Adipose tissue (tissue), 3 donors: ENCODE measurements around the gene BANP. TPM values are rescaled to one million over a fixed set of nuclear protein-coding genes. Genes with fewer than 3 reads are reported as not detected.
"Not testable (repeated sequence)": the region's sequence is repeated elsewhere in the genome, so short reads cannot be mapped to it uniquely, and the experiment has no call there.

Experiments
- H3K27ac ChIP-seq: one replicate; pipeline ENCODE4 v1.5.1; 2013; ENCODE audit warnings: low read depth, low read length
- WGBS, 3 donors: extraction: QIAGEN DNeasy Blood & Tissue Kit; methylation state at CpG; one replicate each; pipeline ENCODE4 v1.1.7; 2013; 5-methylcytosine and 5-hydroxymethylcytosine counted together
- polyA plus RNA-seq, 3 donors: library from polyadenylated mRNA; stranded (reverse); fragments of 200-250 nt; gene quantifications; one replicate each; pipeline ENCODE4 v1.2.3, GENCODE V29; 2013
- donor health status: healthy with polysubstance abuse.
- donor health status: Bipolar disorder and iron deficiency.
- donor health status: healthy.

BANP gene
- polyA plus RNA-seq, 3 donors, result 6.0 to 12.3 (median 11.7) TPM

DNA sequence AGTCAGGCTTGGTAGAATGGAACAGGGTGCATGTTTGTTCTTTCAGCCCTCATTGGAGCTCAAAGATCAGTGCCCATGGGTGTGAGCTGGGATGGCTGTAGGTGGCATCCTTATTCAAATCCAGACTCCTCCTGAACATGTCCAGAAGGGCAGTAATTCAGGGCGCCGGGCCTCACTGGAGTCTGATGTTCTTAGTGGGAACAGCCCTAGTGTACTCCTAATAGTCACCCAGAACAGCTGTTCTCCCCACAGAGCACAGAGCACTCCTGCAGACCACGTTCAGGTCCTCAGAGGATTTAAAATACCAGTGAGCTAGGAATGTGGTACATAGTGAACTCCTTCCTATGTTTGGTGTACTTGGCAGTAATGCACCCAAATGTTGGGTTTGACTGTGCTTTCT is 96.2 kb downstream of the BANP start:
- WGBS, 3 donors, result 90 to 97% (median 95%) methylated on average over 3 of the region's 3 CpGs
- H3K27ac ChIP-seq, result no peak overlapping the region

DNA sequence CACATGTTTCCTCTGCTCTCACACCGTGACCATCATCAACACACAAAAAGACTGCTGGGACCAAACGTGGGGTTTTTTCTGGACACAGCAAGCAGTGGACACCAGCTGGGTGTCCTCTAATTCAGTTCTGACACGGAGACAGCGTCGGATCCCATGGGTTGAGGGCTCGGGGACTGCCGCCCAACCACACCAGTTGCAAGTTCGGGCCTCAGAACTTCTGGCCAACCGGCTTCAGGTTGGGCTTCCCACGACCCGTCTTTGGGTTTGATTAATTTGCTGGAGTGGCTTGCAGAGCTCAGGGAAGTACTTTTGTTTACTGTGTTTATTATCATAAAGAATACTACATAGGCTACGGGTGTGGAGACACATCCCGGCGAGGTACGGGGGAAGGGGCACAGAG is 97.8 kb downstream of the BANP start:
- WGBS, 3 donors, result 72 to 86% (median 85%) methylated on average over 15 of the region's 15 CpGs

DNA sequence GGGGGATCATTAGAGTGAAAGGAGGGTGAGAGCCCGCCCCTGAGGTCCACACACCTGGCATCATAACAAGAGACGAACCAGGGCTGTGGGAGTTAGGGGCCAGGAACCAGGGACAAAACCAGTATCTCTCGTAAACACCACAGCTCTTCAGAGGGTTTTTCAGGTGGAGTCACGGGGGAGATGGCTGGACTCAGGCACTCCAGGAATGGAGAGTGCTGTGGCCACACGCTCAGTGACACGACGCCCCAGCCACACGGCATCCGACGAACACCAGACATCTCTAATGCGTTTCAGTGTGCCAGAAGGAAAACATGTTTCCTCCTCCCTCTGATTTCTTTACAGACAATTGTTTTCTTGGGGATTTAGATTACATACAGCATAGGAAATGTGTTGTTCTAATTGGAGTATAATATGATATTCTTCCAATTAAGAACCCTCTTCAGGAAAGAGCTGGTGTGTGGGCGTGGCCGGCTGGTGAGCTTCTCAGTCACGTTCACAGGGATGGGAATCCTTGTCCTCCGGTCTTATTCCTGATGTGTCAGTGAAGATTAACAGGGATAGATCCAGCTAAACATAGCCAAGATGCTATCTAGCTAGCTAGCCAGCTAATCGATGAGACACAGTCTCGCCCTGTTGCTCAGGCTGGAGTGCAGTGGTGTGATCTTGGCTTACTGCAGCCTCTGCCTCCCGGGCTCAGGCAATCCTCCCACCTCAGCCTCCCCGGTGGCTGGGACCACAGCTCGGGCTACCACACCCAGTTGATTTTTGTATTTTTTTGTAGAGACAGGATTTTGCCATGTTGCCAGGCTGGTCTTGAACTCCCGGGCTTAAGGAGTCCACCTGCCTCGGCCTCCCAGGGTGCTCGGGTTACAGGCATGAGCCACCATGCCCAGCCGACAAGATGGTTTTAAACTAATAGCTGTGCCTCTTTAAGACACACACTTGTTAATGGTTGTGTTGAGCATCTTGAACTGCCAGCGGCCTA is 98.6 kb downstream of the BANP start:
- 90 to 94% (median 91%) methylated on average over 25 of the region's 25 CpGs for WGBS, 3 donors
- no peak overlapping the region for H3K27ac ChIP-seq

More for the DNA sequence above, 97.8 kb downstream of the BANP start:
- H3K27ac ChIP-seq, result no peak overlapping the region

DNA sequence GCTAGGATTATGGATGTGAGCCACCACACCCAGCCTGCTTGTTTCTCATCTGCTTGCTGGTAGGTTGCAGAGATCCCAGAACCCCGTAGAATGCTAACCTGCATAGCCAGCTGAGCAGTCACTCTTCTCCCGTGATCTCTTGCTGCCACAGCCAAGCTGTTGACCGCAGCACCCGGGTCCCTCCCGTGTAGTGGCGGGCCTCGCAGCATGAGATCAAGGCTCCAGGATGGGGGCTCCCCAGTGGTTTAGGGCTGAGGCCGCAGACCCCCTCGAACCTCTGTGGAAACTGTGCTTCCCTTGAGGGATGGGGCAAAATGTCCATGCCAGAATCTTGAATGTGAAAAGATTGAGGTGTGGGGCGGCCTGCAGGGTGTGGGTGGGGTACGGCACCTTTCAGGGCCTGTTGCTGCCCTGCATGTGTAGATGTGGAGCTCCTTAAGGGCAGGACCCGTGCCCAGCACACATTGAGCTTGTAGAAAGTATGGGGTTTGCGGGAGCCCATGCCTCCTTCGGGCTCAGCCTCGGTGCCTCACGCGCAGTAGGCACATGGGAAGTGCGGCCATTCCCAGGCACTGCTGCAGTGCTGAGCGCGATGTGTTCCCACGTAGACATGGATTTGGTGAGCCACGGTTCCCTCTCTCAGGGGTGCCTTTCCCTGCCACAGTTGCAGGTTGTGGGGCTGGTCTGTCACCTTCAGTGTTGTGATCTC is 99.9 kb downstream of the BANP start:
- 98% methylated on average over 22 of the region's 22 CpGs for WGBS, 3 donors
- H3K27ac ChIP-seq, result no peak overlapping the region

DNA sequence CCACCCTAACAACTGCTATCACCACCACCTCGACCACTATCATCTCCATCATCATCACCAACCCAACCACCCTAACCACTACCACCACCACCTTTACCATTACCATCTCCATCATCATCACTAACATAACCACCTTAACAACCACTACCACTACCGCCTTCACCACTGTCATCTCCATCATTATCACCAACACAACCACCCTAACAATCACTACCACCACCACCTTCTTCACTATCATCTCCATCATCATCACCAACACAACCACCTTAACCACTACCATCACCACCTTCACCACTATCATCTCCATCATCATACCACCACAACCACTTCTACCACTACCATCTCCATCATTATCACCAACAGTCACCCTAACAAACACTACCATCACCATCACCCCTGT is 101.4 kb downstream of the BANP start:
- H3K27ac ChIP-seq, result no peak overlapping the region
- WGBS, 3 donors, result 76 to 97% (median 80%) methylated on average over 2 of the region's 2 CpGs

DNA sequence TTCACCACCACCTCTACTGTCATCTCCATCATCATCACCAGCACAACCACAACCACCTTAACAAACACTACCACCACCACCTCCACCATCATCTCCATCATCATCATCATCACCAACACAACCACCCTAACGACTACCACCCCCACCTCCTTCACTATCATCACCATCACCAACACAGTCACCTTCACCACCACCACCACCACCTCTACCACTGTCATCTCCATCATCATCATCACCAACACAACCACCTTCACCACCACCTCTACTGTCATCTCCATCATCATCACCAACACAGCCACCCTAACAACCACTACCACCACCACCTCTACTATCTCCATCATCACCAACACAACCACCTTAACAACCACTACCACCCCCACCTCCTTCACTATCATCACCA is 102.2 kb downstream of the BANP start:
- 80 to 100% (median 100%) methylated on average over 1 of the region's 1 CpG for WGBS, 3 donors
- H3K27ac ChIP-seq, result not testable (repeated sequence)

DNA sequence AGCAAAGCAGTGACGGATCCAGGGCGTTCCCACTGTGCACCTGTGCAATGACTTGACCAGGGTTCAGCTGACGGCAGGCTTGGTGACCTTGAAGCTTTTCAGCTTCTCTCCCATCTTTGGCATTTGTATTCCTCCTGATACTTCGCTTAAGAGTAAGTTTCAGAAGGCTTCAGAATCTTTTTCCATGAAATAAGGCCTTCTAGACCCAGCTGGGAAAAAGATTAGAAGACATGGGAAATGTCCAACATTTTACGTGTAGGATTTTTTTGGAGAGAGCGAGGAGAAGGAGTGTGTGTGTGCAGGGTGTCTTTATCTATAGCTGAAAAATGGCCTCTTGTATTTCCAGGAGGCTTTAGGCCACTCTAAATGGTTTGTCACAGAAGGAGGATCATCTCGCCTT is 104.1 kb downstream of the BANP start:
- 87 to 98% (median 98%) methylated on average over 7 of the region's 7 CpGs for WGBS, 3 donors
- no peak overlapping the region for H3K27ac ChIP-seq

DNA sequence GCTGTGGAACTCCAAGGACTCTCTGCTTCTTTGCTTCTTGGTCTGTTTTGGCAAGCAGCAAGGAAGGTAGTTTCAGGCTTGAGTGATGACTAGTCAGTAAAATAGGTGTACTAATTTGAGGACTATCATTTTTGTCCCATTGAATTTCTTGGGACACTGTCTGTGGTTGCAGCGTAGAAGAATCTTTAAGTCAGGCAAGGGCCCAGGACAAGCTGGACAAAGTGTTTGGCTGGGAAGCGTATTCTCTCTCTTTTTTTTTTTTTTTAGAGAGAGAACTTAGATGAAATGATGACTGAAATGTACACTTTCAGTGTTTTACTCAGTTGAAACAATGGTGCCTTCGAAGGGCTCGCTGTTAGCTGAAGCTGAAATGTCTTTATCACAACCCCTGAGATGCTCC is 105.0 kb downstream of the BANP start:
- 83 to 97% (median 87%) methylated on average over 4 of the region's 4 CpGs for WGBS, 3 donors
- no peak overlapping the region for H3K27ac ChIP-seq

DNA sequence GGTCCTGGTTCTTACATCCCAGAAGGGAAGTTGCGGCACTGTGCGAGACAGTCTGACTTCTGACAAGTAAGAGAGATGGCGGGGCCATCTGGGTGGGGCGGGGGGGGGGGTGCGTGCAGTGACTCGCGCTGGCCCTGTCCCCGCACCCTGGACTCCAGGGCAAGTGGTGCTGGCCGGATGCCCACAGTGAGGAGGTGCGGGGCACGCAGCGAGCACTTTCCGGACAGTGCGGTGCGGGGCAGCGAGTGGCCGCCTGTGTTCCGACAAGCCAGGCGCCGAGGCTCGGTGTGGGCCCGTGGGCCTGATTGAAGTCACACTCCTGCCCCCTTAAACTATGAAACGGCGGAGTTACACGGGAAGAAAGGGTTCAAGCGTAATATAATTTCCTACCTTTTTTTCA is 106.4 kb downstream of the BANP start:
- 92 to 96% (median 96%) methylated on average over 26 of the region's 26 CpGs for WGBS, 3 donors
- H3K27ac ChIP-seq, result no peak overlapping the region

DNA sequence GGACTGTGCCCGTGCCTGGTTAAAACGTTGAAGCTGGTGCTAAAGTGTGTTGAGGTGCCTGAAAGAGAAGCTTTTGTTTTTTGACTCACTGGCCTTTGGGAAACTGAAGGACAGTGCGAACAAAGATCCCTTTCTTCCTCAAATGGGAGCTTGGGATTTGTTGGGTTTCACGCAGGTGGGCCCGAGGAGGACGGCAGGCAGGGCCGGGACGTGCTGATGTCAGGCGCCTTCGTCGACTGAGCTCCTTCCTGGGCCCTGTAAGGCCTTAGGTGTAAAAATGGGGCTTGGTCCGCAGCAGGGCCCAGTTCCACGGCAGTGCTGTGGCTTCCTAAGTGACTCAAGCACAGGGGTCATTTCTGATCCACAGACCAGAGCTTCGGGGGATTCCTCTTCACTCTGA is 106.9 kb downstream of the BANP start:
- 81 to 91% (median 90%) methylated on average over 14 of the region's 14 CpGs for WGBS, 3 donors

DNA sequence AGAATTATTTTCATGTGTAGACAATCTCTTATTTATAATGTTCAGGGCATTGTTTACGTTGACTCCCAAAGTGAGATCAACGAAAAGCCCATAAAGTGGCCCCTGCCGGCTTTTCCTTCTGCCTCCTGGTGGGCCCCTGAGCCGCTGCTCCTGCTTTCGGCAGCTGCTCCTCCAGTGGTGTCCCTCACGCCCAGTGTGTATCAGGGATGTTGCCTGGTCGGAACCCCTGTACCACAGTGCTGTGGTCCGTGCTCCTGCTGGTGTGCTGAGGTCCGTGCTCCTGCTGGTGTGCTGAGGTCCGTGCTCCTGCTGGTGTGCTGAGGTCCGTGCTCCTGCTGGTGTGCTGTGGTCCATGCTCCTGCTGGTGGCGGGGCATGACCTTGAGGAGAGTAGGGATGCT is 107.6 kb downstream of the BANP start:
- no peak overlapping the region for H3K27ac ChIP-seq
- WGBS, 3 donors, result 88 to 96% (median 95%) methylated on average over 12 of the region's 12 CpGs

More for the DNA sequence above, 106.9 kb downstream of the BANP start:
- H3K27ac ChIP-seq, result no peak overlapping the region

DNA sequence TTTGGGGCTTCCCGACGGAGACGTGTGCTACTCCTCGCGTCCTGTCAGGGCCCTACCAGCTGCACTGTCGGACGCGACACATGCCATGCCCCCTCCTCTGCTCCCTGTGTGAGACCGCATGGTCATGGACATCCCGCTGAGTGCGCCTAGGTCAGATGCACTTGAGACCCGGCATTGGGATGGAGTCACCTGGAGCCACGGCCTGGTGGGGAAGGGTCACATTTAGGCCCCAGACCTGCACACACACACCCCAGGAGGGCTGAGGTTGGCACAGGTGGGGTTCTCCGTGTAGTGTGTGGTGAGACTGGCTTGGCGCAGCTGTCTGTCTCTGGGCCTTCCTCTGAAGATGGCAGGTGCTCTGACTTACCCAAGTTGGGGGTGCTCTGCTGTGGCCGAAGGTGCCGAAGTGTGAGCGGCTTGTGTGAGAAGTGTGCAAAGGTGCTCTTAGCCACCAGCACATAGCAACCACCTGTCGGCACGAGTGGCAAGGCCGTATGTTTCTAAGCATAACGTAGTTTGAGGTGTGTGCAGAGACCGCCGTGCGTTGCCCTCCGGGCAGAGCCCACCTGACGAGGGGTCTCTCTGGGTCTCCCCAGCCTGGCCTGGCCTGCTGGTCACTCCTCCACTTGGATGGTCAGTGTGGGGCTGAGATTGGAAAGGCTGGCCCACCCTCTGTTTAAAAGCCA is 108.6 kb downstream of the BANP start:
- H3K27ac ChIP-seq, result no peak overlapping the region
- 95 to 97% (median 97%) methylated on average over 27 of the region's 27 CpGs for WGBS, 3 donors

DNA sequence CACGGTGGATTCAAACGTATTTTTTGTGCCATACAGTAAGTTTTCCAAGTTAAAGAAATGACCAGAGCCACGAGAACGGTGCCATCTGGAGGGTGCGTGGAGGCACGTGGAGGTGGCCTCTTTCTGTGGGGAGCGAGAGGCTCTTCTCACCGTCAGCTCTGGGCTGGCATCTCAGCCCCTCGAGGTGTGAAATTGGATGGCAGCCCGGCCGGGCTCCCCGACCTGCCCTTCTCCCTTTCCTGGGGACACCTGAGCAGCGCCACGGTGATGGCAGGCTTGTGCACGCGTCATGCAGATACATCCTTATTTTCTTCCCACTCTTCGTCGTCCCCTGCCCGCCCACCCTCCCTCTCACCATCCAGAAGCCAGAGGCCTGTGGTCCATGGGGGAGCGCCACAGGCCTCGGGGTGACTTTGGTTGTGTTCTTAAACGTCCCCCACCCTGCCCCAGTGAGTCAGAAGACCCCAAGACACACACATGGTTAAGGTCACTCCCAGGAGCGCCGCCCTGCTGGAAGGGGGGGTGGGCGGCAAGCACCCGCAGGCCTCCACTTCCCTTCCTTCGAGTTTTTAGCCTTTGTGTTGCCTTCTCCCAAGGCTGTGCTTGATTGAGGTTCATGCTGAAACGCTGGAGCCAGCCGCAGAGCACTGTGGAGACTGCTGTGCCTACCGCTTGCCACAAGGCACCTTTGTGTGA is 109.4 kb downstream of the BANP start:
- WGBS, 3 donors, result 90 to 96% (median 96%) methylated on average over 30 of the region's 30 CpGs
- H3K27ac ChIP-seq, result no peak overlapping the region

DNA sequence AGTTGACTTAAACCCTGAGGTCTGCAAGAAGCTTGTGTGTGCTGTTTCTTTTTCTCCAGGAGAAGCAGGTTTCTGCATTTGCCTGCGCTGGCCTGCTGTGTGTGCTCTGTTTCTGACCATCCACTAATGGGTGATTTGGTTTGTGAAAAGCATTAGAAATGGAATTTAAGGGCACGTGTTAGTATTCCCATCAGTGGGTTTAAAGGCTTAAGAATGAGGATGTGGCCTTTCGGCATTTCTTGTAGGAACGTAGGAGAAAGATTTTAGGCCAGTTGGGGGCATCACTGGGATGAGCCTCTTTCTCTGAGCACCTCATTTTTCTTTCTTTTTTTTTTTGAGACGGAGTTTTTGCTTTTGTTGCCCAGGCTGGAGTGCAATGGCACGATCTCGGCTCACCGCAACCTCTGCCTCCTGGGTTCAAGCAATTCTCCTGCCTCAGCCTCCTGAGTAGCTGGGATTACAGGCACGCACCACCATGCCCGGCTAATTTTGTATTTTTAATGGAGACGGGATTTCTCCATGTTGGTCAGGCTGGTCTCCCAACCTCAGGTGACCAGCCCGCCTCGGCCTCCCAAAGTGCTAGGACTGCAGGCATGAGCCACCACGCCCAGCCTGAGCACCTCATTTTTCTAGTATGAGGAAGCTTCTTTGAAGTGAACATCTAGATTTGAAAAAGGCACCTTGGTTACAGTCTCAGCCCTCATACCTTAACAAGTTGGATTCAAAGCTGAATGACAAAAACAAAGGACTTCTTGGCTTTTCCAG is 110.3 kb downstream of the BANP start:
- 92 to 95% (median 93%) methylated on average over 14 of the region's 14 CpGs for WGBS, 3 donors
- no peak overlapping the region for H3K27ac ChIP-seq

DNA sequence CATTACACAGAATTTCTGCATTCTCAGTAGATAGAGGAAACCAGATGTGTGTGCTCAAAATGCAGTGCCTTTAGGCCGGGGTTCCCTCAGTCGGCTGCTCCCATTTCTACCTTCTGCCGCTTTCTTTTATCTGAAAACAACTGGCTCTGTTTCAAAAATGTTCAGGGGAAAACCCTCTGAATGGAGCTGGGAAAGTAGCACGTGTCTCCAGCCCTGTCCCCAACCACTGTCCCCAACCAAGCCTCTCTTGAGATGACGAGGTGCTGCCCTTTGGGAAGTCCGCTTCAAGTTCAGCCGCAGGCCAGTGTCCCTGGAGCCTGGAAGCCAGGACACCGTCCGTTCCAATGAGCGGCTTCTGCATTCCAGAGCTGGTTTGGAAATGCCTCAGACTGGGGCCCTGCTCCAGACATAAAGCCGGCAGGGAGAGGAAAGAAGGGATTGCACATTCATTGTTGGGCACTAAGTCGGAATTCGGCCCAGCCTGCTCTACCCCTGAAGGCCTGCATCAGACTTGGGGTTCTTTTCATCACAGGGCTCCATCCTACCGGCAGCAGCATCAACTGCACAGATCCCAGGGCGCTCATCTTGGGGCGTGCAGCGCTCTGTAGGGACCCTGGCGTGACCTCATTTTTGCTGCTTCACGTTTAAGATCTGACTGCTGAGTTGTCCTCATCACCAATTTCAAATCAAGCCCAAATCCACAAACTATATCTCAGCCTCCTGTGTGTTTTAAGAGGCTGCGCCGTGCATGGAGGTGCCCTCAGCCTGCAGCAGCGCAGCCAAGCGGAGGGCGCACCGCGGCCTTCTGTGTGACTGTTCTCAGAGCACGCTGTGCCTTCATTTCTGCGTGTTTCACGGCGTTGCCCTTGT is 111.3 kb downstream of the BANP start:
- 60 to 67% (median 65%) methylated on average over 30 of the region's 30 CpGs for WGBS, 3 donors
- no peak overlapping the region for H3K27ac ChIP-seq

DNA sequence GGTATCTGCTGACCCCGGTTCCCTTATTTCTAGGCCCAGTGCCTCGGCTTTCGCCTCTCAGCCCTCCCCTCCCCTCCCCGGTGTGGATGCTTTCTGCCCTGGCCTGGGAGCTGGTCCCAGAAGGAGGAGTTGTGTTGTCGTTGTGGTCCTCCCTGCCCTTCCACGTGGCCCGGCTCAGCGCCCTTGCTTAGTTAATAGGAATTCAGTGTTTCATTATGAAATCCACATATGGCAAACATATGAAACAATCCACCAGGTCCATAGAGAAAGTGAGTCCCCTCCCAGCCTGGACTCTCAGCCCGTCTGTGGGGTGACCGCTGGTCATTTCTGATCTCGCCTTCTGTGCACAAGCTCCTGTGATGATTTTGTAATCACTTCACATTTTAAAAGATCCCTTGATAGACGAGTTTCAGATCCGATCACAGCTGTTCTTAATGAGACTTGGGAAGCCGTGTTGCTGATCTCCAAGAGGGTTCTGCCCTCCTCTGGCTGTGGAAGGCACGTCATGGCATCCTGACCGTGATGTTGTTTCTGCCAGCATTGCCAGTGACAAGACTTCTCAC is 112.1 kb downstream of the BANP start:
- 62 to 83% (median 69%) methylated on average over 16 of the region's 16 CpGs for WGBS, 3 donors
- no peak overlapping the region for H3K27ac ChIP-seq
